ENCODE results near the gene TAX1BP3. TPM values are rescaled to one million over a fixed set of nuclear protein-coding genes. Genes with fewer than 3 reads are reported as not detected.

Gene TAX1BP3
- total RNA-seq, 2 experiments from 2014 or later: 6.0 to 6.6 TPM

- Mint-ChIP-seq H3K4me1 (ENCODE audit: low read depth) (peaks cover 7% of the 10 kb centered on the region), H3K4me3 (no peak overlapping the region), H3K27me3 (no peaks in the 10 kb centered on the region), H3K9me3 (no peaks in the 10 kb centered on the region), H3K27ac (no peak overlapping the region), H3K36me3 (ENCODE audit: low read depth) (peaks cover 14% of the 10 kb centered on the region)
- Histone ChIP-seq H3K36me3 (ENCODE audit: insufficient read depth, low read length) (peaks cover 13% of the 10 kb centered on the region), H3K27ac (ENCODE audit: low read depth in 1 of 2, low read length in 2 of 2) (no peak overlapping the region), H3K4me1 (ENCODE audit: insufficient read depth, low read length) (peaks cover 12% of the 10 kb centered on the region), H3K27me3 (ENCODE audit: control insufficient read depth in 1 of 2, insufficient read depth in 2 of 2, low read length in 2 of 2) (no peaks in the 10 kb centered on the region), H3K9me3 (ENCODE audit: control insufficient read depth in 1 of 2, insufficient read depth in 1 of 2, low read length in 2 of 2) (no peaks in the 10 kb centered on the region), H3K4me3 (ENCODE audit: low read length) (no peak overlapping the region)
- DNase-seq (no peak), ATAC-seq (ENCODE audit: poor library complexity) (no peak)
- ChIA-PET POLR2A (no interaction called here), CTCF (no interaction called here)
- no peak for TF ChIP-seq CTCF (IDR thresholded peaks at IDR 0.05)
- intact Hi-C loops (cut with DNase I, micrococcal nuclease): no loop called here
These were observed 16.8 kb upstream of the TAX1BP3 start for GRCh38 chr17:3685174-3685573.

DNA sequence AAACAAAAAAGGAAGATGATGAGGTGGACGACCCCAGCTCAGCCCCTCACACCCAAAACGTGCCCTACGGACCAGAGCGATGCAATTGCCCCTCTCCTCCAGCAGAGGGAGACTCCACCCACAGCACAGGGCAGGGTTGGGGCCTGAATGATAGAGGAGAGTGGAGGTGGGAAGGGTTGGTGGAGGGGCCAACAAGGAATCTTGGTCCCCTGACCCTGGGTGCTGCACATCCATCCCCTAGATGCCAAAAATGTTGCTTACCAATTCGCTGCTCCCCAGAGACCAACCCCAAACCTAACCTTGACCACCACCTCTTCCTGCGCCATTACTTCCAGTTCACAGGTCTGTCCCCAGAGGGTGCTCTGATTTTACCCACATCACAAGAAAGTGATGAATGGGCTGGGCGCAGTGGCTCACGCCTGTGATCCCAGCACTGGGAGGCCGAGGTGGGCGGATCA, 14.7 kb upstream of the TAX1BP3 start:
- peak; percentile 95 for TF ChIP-seq CTCF (IDR thresholded peaks at IDR 0.05)
- ATAC-seq (ENCODE audit: poor library complexity) (peak; percentile 97), DNase-seq (peak; percentile 30 to 80 (median 50))
- H3K4me1 ChIP-seq (ENCODE audit: insufficient read depth, low read length): peaks cover 16% of the 10 kb centered on the region
- no peaks in the 10 kb centered on the region for H3K27me3 Mint-ChIP-seq
- H3K9me3 Mint-ChIP-seq: no peaks in the 10 kb centered on the region
- H3K36me3 ChIP-seq (ENCODE audit: insufficient read depth, low read length): peaks cover 10% of the 10 kb centered on the region
- ChIA-PET POLR2A (interaction anchor here (0.8 to 1.8 kb wide), 3 partner anchors 28 to 145 kb away, joined by 3 to 4 read pairs (median 4); no protein-coding TSS in a partner anchor), CTCF (interaction anchor here (0.6 to 1.9 kb wide), 11 partner anchors 12 to 144 kb away, joined by 3 to 14 read pairs (median 4); partner anchors contain the start of genes CTNS, EMC6, HASPIN and P2RX5)
- H3K9me3 ChIP-seq (ENCODE audit: control insufficient read depth in 1 of 2, insufficient read depth in 1 of 2, low read length in 2 of 2): no peaks in the 10 kb centered on the region
- no peak overlapping the region for H3K27ac Mint-ChIP-seq
- H3K4me3 ChIP-seq (ENCODE audit: low read length): no peak overlapping the region
- no peak overlapping the region for H3K27ac ChIP-seq (ENCODE audit: low read depth in 1 of 2, low read length in 2 of 2)
- H3K4me1 Mint-ChIP-seq (ENCODE audit: low read depth): peaks cover 7% of the 10 kb centered on the region
- intact Hi-C loops (cut with DNase I, micrococcal nuclease): loop anchor here (1.0 to 5.0 kb wide), 6 partner anchors 39 to 144 kb away; partner anchors contain the start of gene HASPIN (in 2 of the 2)
- no peak overlapping the region for H3K4me3 Mint-ChIP-seq
- H3K27me3 ChIP-seq (ENCODE audit: control insufficient read depth in 1 of 2, insufficient read depth in 2 of 2, low read length in 2 of 2): no peaks in the 10 kb centered on the region
- H3K36me3 Mint-ChIP-seq (ENCODE audit: low read depth): peaks cover 6% of the 10 kb centered on the region

- Mint-ChIP-seq H3K4me3 (no peak overlapping the region), H3K27me3 (no peaks in the 10 kb centered on the region), H3K27ac (no peak overlapping the region), H3K4me1 (ENCODE audit: low read depth) (peaks cover 7% of the 10 kb centered on the region), H3K9me3 (no peaks in the 10 kb centered on the region), H3K36me3 (ENCODE audit: low read depth) (peaks cover 14% of the 10 kb centered on the region)
- DNase-seq (no peak), ATAC-seq (ENCODE audit: poor library complexity) (no peak)
- TF ChIP-seq CTCF (IDR thresholded peaks at IDR 0.05): no peak
- intact Hi-C loops (cut with DNase I, micrococcal nuclease): loop anchor here in 1 of 2 experiments (2.0 to 5.0 kb wide), 3 partner anchors 40 to 145 kb away; partner anchors contain the start of gene HASPIN
- Histone ChIP-seq H3K4me1 (ENCODE audit: insufficient read depth, low read length) (peaks cover 16% of the 10 kb centered on the region), H3K27me3 (ENCODE audit: control insufficient read depth in 1 of 2, insufficient read depth in 2 of 2, low read length in 2 of 2) (no peaks in the 10 kb centered on the region), H3K4me3 (ENCODE audit: low read length) (no peak overlapping the region), H3K27ac (ENCODE audit: low read depth in 1 of 2, low read length in 2 of 2) (no peak overlapping the region), H3K9me3 (ENCODE audit: control insufficient read depth in 1 of 2, insufficient read depth in 1 of 2, low read length in 2 of 2) (no peaks in the 10 kb centered on the region), H3K36me3 (ENCODE audit: insufficient read depth, low read length) (peaks cover 21% of the 10 kb centered on the region)
- POLR2A ChIA-PET: interaction anchor here (0.8 kb wide), 1 partner anchor 146 kb away, joined by 4 read pairs; no protein-coding TSS in a partner anchor
- CTCF ChIA-PET: interaction anchor here (0.7 to 1.9 kb wide), 5 partner anchors 29 to 145 kb away, joined by 3 to 8 read pairs (median 4); no protein-coding TSS in a partner anchor
These were observed 13.7 kb upstream of the TAX1BP3 start for GRCh38 chr17:3682033-3682432.
